Tibial artery (tissue), 4 donors: ENCODE results near the gene ADGRV1.
"Not testable (repeated sequence)": the region's sequence is repeated elsewhere in the genome, so short reads cannot be mapped to it uniquely, and the experiment has no call there.

Experiments used
- DNase-seq, 2 donors: peaks; one replicate each; pipeline ENCODE4 v3.0.0-alpha.2; 2019
- H3K27ac ChIP-seq, 2 donors: fragments of 200-600 bp; sonication (generic) in 1 of 2; 1 replicate in 1 of 2; 2 replicates in 1 of 2; pipeline ENCODE4 v1.5.1; 2018 to 2019; ENCODE audit warnings: mild to moderate bottlenecking in 1 of 2
- H3K27me3 ChIP-seq, 2 donors: fragments of 200-600 bp; sonication (generic) in 1 of 2; one replicate each; pipeline versions ENCODE4 v1.5.1 to v1.6.0; 2016 to 2019
- H3K36me3 ChIP-seq, 3 donors: fragments of 200-600 bp; sonication (generic) in 2 of 3; one replicate each; pipeline ENCODE4 v1.5.1; 2016 to 2019; ENCODE audit warnings: mild to moderate bottlenecking in 2 of 3
- H3K4me1 ChIP-seq, 4 donors: fragments of 200-600 bp; sonication (generic) in 2 of 4; 1 replicate in 3 of 4; 2 replicates in 1 of 4; pipeline ENCODE4 v1.5.1; 2016 to 2019
- H3K4me3 ChIP-seq, 2 donors: fragments of 200-600 bp; sonication (generic) in 1 of 2; 1 replicate in 1 of 2; 2 replicates in 1 of 2; pipeline ENCODE4 v1.5.1; 2018 to 2019; ENCODE audit warnings: mild to moderate bottlenecking in 2 of 2
- H3K9me3 ChIP-seq, 3 donors: fragments of 200-600 bp; sonication (generic) in 1 of 3; one replicate each; pipeline ENCODE4 v1.5.1; 2016 to 2019
- intact Hi-C: fragments of 100-400 bp; cut with DNase I; formaldehyde crosslinking; loops from one replicate; pipeline ENCODE4 v1.15.0; 2023; ENCODE audit warnings: low total_unique reads
- TF ChIP-seq, protein P1 (sequence below), 2 experiments: fragments of 200-600 bp in 1 of 2; fragments of 450-650 bp in 1 of 2; IDR thresholded peaks; one replicate each; pipeline ENCODE4 v1.5.1; 2017 to 2019; ENCODE audit warnings: antibody characterized with exemption in 2 of 2, mild to moderate bottlenecking in 1 of 2, moderate library complexity in 1 of 2

Gene ADGRV1

DNA sequence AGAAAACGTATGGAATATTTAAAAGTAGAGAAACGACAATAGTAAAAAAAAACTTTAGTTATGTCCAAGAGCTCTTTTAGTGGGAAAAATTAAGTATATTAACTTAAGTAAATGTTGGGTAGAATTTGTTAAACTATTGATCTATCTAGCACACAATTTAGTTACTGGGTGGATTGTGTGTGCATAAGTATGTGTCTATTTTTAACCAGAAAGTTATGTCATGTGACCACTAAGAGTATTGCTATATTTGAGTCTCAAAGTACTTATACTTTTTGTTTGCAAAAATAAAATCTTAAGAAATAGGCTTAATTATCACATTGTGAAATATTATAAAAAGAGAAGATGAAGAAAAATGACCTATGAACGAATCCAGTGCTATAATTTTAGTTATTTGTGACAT is 56.8 kb downstream of the ADGRV1 start:
- no peaks in the 10 kb centered on the region for H3K9me3 ChIP-seq
- no peak overlapping the region for H3K4me3 ChIP-seq
- no peaks in the 10 kb centered on the region for H3K36me3 ChIP-seq
- DNase-seq = no peak
- TF ChIP-seq, protein P1, sequence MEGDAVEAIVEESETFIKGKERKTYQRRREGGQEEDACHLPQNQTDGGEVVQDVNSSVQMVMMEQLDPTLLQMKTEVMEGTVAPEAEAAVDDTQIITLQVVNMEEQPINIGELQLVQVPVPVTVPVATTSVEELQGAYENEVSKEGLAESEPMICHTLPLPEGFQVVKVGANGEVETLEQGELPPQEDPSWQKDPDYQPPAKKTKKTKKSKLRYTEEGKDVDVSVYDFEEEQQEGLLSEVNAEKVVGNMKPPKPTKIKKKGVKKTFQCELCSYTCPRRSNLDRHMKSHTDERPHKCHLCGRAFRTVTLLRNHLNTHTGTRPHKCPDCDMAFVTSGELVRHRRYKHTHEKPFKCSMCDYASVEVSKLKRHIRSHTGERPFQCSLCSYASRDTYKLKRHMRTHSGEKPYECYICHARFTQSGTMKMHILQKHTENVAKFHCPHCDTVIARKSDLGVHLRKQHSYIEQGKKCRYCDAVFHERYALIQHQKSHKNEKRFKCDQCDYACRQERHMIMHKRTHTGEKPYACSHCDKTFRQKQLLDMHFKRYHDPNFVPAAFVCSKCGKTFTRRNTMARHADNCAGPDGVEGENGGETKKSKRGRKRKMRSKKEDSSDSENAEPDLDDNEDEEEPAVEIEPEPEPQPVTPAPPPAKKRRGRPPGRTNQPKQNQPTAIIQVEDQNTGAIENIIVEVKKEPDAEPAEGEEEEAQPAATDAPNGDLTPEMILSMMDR (IDR thresholded peaks at IDR 0.05) = no peak
- intact Hi-C loops = no loop called here
- H3K4me1 ChIP-seq = no peaks in the 10 kb centered on the region
- H3K27ac ChIP-seq = no peak overlapping the region
- no peaks in the 10 kb centered on the region for H3K27me3 ChIP-seq

DNA sequence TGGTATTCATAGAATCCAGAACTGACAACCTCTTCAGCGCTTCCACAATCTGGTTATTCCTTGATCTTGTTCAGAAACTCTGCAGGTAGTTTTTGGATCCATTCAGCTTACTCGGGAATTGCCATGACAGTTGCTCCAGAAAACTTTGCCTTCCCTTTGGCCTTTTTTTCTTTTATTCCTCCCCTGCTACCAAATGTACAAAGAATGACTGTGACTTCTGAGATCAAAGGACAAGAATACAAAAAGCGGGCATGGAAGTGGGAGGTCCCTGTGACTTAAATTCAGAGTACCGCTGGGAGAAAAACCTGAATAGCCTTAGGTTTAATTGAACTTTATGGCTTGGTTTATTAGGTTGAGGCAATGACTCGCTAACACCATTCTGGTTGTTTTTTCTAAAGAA is 59.5 kb downstream of the ADGRV1 start:
- Histone ChIP-seq H3K4me1 (no peaks in the 10 kb centered on the region), H3K9me3 (no peaks in the 10 kb centered on the region), H3K27ac (no peak overlapping the region), H3K27me3 (no peaks in the 10 kb centered on the region), H3K4me3 (no peak overlapping the region), H3K36me3 (no peaks in the 10 kb centered on the region)
- intact Hi-C loops = no loop called here
- DNase-seq = no peak
- TF ChIP-seq, protein P1 (IDR thresholded peaks at IDR 0.05) = no peak

DNA sequence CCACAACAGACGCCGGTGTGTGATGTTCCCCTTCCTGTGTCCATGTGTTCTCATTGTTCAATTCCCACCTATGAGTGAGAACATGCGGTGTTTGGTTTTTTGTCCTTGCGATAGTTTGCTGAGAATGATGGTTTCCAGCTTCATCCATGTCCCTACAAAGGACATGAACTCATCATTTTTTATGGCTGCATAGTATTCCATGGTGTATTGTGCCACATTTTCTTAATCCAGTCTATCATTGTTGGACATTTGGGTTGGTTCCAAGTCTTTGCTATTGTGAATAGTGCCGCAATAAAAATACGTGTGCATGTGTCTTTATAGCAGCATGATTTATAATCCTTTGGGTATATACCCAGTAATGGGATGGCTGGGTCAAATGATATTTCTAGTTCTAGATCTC is 61.2 kb downstream of the ADGRV1 start:
- H3K27ac ChIP-seq, H3K4me1 ChIP-seq, H3K9me3 ChIP-seq, H3K4me3 ChIP-seq, intact Hi-C loops, DNase-seq, H3K27me3 ChIP-seq, H3K36me3 ChIP-seq: not testable (repeated sequence)

DNA sequence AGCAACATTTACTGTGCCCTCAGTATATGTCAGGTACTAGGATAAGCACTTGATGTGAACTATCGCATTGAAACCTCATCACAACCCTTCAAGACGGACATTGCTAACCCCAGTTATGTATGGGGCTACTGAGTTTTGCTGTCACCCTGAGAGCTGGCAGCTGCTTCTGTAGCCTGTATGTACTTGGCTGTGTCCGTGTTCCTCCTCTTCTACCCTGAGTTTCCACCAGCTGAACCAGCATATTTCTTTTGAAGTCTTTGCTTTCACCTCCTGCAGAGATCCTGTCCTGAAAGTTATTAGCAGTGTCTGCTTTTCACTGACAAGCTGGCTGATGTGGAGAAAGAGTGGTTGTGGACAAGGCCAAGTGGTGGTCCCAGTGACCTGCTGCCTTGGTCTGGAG is 63.3 kb downstream of the ADGRV1 start:
- no peak overlapping the region for H3K27ac ChIP-seq
- H3K4me1 ChIP-seq = no peaks in the 10 kb centered on the region
- no peak overlapping the region for H3K4me3 ChIP-seq
- no peaks in the 10 kb centered on the region for H3K9me3 ChIP-seq
- no peak for DNase-seq
- H3K27me3 ChIP-seq = no peaks in the 10 kb centered on the region
- intact Hi-C loops = no loop called here
- H3K36me3 ChIP-seq = no peaks in the 10 kb centered on the region
- TF ChIP-seq, protein P1 (IDR thresholded peaks at IDR 0.05) = no peak

DNA sequence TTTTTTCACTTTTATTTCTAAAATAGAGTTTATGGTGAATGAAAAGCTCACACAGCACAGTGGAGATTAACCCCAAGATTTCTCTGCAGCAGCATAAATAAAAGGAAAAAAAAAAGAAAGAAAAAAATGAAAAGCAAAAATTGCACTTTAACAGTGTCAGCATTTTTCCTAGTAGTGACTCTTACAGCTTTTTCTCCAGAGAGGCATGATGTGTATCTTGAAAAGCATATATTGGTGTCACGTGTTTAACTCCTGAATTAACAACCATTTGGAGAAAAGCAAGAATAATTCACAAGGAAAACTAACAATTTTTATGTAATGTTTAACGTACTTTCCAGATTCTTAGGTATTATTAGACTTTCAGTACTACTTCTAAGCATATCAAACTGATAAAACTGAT is 67.9 kb downstream of the ADGRV1 start:
- intact Hi-C loops = no loop called here
- Histone ChIP-seq H3K36me3 (no peaks in the 10 kb centered on the region), H3K27me3 (no peaks in the 10 kb centered on the region), H3K27ac (no peak overlapping the region), H3K4me3 (no peak overlapping the region), H3K9me3 (no peaks in the 10 kb centered on the region), H3K4me1 (no peaks in the 10 kb centered on the region)
- TF ChIP-seq, protein P1 (IDR thresholded peaks at IDR 0.05) = no peak
- DNase-seq = no peak

DNA sequence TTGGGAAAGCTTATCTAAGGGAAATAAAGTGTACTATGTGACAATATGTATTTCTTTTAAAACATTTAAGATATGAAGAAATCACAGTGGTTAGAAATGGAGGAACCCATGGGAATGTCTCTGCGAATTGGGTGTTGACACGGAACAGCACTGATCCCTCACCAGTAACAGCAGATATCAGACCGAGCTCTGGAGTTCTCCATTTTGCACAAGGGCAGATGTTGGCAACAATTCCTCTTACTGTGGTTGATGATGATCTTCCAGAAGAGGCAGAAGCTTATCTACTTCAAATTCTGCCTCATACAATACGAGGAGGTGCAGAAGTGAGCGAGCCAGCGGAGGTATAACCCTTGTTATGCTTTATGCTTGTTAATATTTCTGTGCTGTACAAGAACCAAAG is 69.9 kb downstream of the ADGRV1 start:
- no peaks in the 10 kb centered on the region for H3K9me3 ChIP-seq
- intact Hi-C loops = no loop called here
- DNase-seq = no peak
- no peaks in the 10 kb centered on the region for H3K27me3 ChIP-seq
- no peak overlapping the region for H3K27ac ChIP-seq
- TF ChIP-seq, protein P1 (IDR thresholded peaks at IDR 0.05) = no peak
- no peaks in the 10 kb centered on the region for H3K36me3 ChIP-seq
- no peak overlapping the region for H3K4me3 ChIP-seq
- H3K4me1 ChIP-seq = no peaks in the 10 kb centered on the region
